Measurements from ENCODE around the gene CAMK2D.

GRCh38 chr4:113604955-113605354 is 156.6 kb downstream of the CAMK2D start:
- TF ChIP-seq CTCF (conservative IDR thresholded peaks at IDR 0.05) (no peak), EZH2 (IDR thresholded peaks at IDR 0.05; ENCODE audit: low read depth) (no peak)

Measured in PC-9 (cell line).